Measurements from ENCODE around the gene ANAPC7.
"Not testable (repeated sequence)": the region's sequence is repeated elsewhere in the genome, so short reads cannot be mapped to it uniquely, and the experiment has no call there.

ANAPC7 gene

GRCh38 chr12:110348431-110349059, 55.0 kb downstream of the ANAPC7 start:
- no peak for DNase-seq (ENCODE audit: low spot score)

GRCh38 chr12:110347767-110348166, 55.7 kb downstream of the ANAPC7 start:
- no peak for DNase-seq (ENCODE audit: low spot score)

DNA sequence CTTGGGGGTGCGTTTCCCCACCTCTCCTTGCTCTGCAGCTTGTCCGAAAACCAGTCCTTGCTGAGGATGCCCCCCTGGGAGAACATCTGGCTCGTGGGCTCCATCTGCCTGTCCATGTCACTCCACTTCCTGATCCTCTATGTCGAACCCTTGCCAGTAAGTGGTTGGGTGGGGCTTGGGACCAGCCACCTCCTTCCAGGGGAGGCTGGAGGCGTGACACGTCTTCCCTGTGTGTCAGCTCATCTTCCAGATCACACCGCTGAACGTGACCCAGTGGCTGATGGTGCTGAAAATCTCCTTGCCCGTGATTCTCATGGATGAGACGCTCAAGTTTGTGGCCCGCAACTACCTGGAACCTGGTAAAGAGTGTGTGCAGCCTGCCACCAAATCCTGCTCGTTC, 57.5 kb downstream of the ANAPC7 start:
- DNase-seq (ENCODE audit: low spot score), result no peak

- DNase-seq (ENCODE audit: low spot score), result no peak
Measured at GRCh38 chr12:110345176-110345661, 58.3 kb downstream of the ANAPC7 start.

- DNase-seq (ENCODE audit: low spot score), result no peak
Measured at GRCh38 chr12:110344657-110345056, 58.9 kb downstream of the ANAPC7 start.

GRCh38 chr12:110343736-110344555, 59.6 kb downstream of the ANAPC7 start:
- no peak for DNase-seq (ENCODE audit: low spot score)

DNA sequence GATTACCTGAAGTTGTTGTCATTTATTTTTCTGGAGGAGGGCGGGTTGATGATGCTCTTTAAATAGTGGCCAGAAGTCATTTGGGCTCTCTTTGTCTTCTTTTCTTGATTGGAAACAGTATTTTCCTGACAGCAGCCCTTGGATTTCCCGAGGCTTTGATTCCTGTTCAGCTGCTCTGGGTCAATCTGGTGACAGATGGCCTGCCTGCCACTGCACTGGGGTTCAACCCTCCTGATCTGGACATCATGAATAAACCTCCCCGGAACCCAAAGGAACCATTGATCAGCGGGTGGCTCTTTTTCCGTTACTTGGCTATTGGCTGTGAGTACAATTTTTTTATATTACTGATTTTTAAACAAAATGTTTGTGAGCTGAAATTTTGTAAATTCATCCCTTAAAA, 60.4 kb downstream of the ANAPC7 start:
- no peak for DNase-seq (ENCODE audit: low spot score)

- no peak for DNase-seq (ENCODE audit: low spot score)
Measured at GRCh38 chr12:110342157-110342556, 61.4 kb downstream of the ANAPC7 start.

DNA sequence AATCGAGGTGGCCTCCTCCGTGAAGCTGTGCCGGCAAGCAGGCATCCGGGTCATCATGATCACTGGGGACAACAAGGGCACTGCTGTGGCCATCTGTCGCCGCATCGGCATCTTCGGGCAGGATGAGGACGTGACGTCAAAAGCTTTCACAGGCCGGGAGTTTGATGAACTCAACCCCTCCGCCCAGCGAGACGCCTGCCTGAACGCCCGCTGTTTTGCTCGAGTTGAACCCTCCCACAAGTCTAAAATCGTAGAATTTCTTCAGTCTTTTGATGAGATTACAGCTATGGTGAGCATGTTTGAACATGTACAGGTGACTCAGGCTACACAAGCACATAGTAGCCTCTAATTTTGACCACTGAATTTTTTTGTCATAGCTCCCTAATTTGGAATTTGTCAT, 62.8 kb downstream of the ANAPC7 start:
- DNase-seq (ENCODE audit: low spot score), result no peak

- not testable (repeated sequence) for DNase-seq (ENCODE audit: low spot score)
Measured at GRCh38 chr12:110340261-110340660, 63.2 kb downstream of the ANAPC7 start.

- no peak for DNase-seq (ENCODE audit: low spot score)
Measured at GRCh38 chr12:110339184-110339952, 64.1 kb downstream of the ANAPC7 start.

- DNase-seq (ENCODE audit: low spot score), result no peak
Measured at GRCh38 chr12:110338754-110339153, 64.8 kb downstream of the ANAPC7 start.

GRCh38 chr12:110337912-110338710, 65.4 kb downstream of the ANAPC7 start:
- DNase-seq (ENCODE audit: low spot score), result no peak

- DNase-seq (ENCODE audit: low spot score), result no peak
Measured at GRCh38 chr12:110335481-110336045, 67.9 kb downstream of the ANAPC7 start.

DNA sequence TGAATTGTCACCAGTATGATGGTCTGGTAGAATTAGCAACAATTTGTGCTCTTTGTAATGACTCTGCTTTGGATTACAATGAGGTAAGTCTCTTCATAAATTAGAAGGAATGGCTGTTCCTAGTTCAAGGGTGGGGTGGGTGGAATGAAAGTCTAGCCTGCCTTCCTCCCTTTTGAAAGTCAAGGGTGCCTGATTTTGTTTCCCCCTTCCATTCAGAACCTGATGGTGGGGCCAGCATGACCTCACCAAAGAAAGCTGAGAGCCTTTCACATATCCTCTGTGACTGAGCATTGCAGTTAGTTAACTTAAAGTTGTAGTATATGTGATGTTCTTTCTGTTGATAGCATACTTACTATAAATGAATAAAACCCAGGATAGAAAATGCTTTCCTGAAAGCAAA, 70.3 kb downstream of the ANAPC7 start:
- DNase-seq (ENCODE audit: low spot score), result no peak

DNA sequence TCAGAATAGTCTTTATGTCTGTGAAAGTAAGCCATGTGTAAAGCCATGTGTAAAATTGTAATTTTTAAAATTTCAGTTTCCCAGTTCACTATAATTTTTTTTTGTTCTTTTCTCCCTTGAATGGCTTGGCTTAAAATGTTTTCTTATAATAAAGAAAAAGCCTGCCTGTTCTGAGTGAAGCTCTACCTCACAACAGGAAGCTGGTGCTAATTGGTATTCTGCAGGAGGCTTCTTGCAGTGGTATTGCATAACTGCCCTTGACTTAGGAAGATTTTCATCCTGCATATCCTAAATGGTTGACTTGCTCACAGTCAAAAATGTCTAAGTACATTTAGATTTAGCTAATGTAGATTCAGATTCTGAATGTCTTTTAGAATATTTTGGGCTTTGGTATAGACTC, 73.0 kb downstream of the ANAPC7 start:
- no peak for DNase-seq (ENCODE audit: low spot score)

DNA sequence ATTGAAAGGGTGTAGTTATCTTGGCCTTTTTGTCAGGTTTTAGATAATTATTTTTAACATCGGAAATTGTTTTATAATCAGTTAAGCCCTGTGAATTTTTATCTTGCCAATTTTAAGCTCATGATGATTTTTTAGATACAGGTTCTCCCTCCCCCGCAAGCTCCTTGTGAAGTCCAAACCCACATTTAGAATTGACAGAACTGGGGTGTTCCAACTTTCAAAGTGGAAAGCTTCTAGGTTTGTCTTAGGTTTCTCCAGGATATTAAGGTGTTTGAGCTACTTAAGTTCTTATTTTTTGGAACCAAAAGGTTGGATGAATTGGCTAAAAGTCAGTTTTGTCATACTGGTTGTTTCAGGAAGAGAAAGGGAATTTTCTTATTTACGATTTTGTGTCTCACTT, 73.4 kb downstream of the ANAPC7 start:
- no peak for DNase-seq (ENCODE audit: low spot score)

GRCh38 chr12:110329710-110330109, 73.8 kb downstream of the ANAPC7 start:
- DNase-seq (ENCODE audit: low spot score), result no peak
